IMR-90 (cell line): ENCODE results near the gene SPCS2.

Experiments used
- CEBPB ChIP-seq: IDR thresholded peaks from 2 replicates; pipeline ENCODE4 v1.6.1; 2012; ENCODE audit warnings: low read depth, low read length, improper control_type of control experiment
- FOS ChIP-seq: fragments of 150-350 bp; IDR thresholded peaks from 2 replicates; pipeline ENCODE4 v1.6.1; 2016; ENCODE audit warnings: low read depth, low read length
- MAFK ChIP-seq: IDR thresholded peaks from 2 replicates; pipeline ENCODE4 v1.6.1; 2012; ENCODE audit warnings: low read depth, low read length, improper control_type of control experiment
- POLR2A ChIP-seq: IDR thresholded peaks from 2 replicates; pipeline ENCODE4 v1.6.1; 2012; ENCODE audit warnings: mild to moderate bottlenecking, low read depth, low read length
- SMC3 ChIP-seq: fragments of 150-350 bp; IDR thresholded peaks from 2 replicates; pipeline ENCODE4 v1.6.1; 2016; ENCODE audit warnings: low read depth, mild to moderate bottlenecking, antibody characterized with exemption, low read length, moderate library complexity
- TF ChIP-seq, protein P1 (sequence below): conservative IDR thresholded peaks from 2 replicates; pipeline ENCODE4 v1.5.1; 2012; ENCODE audit warnings: mild to moderate bottlenecking, low read depth, low read length, improper control_type of control experiment

DNA sequence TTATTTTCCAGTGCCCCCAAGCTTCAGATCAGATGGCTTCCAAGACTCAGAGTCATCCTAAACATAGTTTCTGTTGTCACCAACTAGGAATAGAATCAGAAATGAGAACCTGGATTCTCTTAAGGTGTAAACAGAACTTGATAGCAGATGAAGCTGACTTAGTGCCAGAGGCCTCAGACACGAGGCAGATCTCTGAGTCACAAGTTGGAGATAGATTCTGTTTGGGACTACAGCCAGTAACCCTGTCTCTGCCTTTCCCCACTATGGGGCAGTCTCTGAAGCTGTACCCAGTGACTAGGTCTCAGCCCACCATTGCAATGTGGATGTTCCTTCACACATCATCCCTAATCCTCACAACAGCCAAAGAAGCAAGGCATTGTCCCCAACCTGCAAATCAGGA lies 65.1 kb downstream of the SPCS2 start:
- TF ChIP-seq, protein P1, sequence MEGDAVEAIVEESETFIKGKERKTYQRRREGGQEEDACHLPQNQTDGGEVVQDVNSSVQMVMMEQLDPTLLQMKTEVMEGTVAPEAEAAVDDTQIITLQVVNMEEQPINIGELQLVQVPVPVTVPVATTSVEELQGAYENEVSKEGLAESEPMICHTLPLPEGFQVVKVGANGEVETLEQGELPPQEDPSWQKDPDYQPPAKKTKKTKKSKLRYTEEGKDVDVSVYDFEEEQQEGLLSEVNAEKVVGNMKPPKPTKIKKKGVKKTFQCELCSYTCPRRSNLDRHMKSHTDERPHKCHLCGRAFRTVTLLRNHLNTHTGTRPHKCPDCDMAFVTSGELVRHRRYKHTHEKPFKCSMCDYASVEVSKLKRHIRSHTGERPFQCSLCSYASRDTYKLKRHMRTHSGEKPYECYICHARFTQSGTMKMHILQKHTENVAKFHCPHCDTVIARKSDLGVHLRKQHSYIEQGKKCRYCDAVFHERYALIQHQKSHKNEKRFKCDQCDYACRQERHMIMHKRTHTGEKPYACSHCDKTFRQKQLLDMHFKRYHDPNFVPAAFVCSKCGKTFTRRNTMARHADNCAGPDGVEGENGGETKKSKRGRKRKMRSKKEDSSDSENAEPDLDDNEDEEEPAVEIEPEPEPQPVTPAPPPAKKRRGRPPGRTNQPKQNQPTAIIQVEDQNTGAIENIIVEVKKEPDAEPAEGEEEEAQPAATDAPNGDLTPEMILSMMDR, result peak; percentile 40
- no peak for TF ChIP-seq CEBPB
- no peak for TF ChIP-seq SMC3
- no peak for TF ChIP-seq POLR2A
- peak; percentile 62; the same call in 1 of the 2 replicates for TF ChIP-seq FOS
- no peak for TF ChIP-seq MAFK
